Measurements from ENCODE around the gene FAM83E. TPM values are rescaled to one million over a fixed set of nuclear protein-coding genes. Genes with fewer than 3 reads are reported as not detected.
"Not testable (repeated sequence)": the region's sequence is repeated elsewhere in the genome, so short reads cannot be mapped to it uniquely, and the experiment has no call there.

Gene FAM83E
- 1 to 10 TPM; 5.5 to 9.1 TPM for total RNA-seq

- peaks cover 33 to 35% of the 10 kb centered on the region in 2 donors for H3K36me3 Mint-ChIP-seq
- DNase-seq (ENCODE audit: low spot score in 2 of 2) = no peak
- H3K27ac Mint-ChIP-seq = peak within 1 kb of the TSS; percentile 51 to 99
These were observed at the start of gene FAM83E for GRCh38 chr19:48614436-48615230. TSS of gene FAM83E (minus strand) at chr19:48615076. CDS start at chr19:48613372, 1,704 bp downstream.

GRCh38 chr19:48664476-48664875 lies 49.6 kb upstream of the FAM83E start:
- no peak overlapping the region for H3K27ac Mint-ChIP-seq
- ATAC-seq (no peak), DNase-seq (ENCODE audit: low spot score in 2 of 2) (no peak)
- H3K36me3 Mint-ChIP-seq = no peaks in the 10 kb centered on the region
- peaks cover 0 to 5% of the 10 kb centered on the region in 2 donors for H3K9me3 Mint-ChIP-seq

More at GRCh38 chr19:48614436-48615230, at the start of gene FAM83E:
- no peaks in the 10 kb centered on the region for H3K9me3 Mint-ChIP-seq
- no peak for ATAC-seq

- no peaks in the 10 kb centered on the region for H3K36me3 Mint-ChIP-seq
- ATAC-seq (no peak), DNase-seq (ENCODE audit: low spot score in 2 of 2) (no peak)
- peaks cover 0 to 1% of the 10 kb centered on the region in 2 donors for H3K9me3 Mint-ChIP-seq
- H3K27ac Mint-ChIP-seq = no peak overlapping the region
These were observed 48.8 kb upstream of the FAM83E start for GRCh38 chr19:48663667-48664066.

GRCh38 chr19:48661711-48662090 lies 46.8 kb upstream of the FAM83E start:
- no peak overlapping the region for H3K27ac Mint-ChIP-seq
- H3K36me3 Mint-ChIP-seq = no peaks in the 10 kb centered on the region
- no peak for ATAC-seq

GRCh38 chr19:48660852-48661710 lies 46.2 kb upstream of the FAM83E start:
- peak; percentile 95 to 96 for ATAC-seq
- no peaks in the 10 kb centered on the region for H3K36me3 Mint-ChIP-seq
- peak overlapping the region; percentile 86 to 88 for H3K27ac Mint-ChIP-seq
- no peaks in the 10 kb centered on the region for H3K9me3 Mint-ChIP-seq
- peak; percentile 77 to 80 for DNase-seq (ENCODE audit: low spot score in 2 of 2)

More at GRCh38 chr19:48661711-48662090, 46.8 kb upstream of the FAM83E start:
- no peak for DNase-seq (ENCODE audit: low spot score in 2 of 2)
- no peaks in the 10 kb centered on the region for H3K9me3 Mint-ChIP-seq

- no peak for ATAC-seq
- DNase-seq (ENCODE audit: low spot score in 2 of 2) = no peak
- no peak overlapping the region for H3K27ac Mint-ChIP-seq
- H3K36me3 Mint-ChIP-seq = no peaks in the 10 kb centered on the region
- no peaks in the 10 kb centered on the region for H3K9me3 Mint-ChIP-seq
These were observed 44.9 kb upstream of the FAM83E start for GRCh38 chr19:48659768-48660167.

DNA sequence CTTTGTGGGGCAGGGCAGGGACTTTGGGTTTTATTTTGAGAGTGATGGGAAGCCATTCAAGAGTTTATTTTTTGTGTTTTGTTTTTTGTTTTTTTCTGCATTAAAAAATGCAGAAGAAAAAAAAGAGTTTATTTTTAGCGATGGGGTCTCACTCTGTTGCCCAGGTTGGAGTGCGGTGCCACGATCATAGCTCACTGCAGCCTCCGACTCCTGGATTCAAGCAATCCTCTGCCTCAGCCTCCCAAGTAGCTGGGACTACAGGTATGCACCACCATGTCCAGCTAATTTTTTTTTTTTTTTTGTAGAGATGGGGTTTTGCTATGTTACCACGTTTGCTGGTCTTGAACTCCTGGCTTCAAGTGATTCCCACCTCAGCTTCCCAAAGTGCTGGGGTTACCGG lies 43.6 kb upstream of the FAM83E start:
- DNase-seq (ENCODE audit: low spot score in 2 of 2) (no peak), ATAC-seq (no peak)
- no peaks in the 10 kb centered on the region for H3K9me3 Mint-ChIP-seq
- H3K36me3 Mint-ChIP-seq = no peaks in the 10 kb centered on the region
- H3K27ac Mint-ChIP-seq = no peak overlapping the region

DNA sequence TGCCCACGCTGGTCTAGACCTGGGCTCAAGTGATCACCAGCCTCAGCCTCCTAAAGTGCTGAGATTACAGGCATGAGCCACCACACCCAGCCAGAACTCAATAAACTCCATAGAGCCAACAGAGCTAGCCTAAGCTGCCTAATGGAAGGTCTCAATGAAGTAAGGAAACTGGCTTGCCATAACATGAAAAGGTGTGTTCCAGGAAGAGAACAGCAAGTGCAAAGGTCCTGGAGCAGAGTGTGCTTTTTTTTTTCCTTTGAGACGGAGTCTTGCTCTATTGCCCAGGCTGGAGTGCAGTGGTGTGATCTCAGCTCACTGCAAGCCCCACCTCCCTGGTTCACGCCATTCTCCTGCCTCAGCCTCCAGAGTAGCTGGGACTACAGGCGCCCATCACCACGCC lies 43.0 kb upstream of the FAM83E start:
- H3K9me3 Mint-ChIP-seq; ATAC-seq; H3K36me3 Mint-ChIP-seq; DNase-seq (ENCODE audit: low spot score in 2 of 2): not testable (repeated sequence)
- H3K27ac Mint-ChIP-seq = peak overlapping the region in 1 of 2 donors; percentile 48

DNA sequence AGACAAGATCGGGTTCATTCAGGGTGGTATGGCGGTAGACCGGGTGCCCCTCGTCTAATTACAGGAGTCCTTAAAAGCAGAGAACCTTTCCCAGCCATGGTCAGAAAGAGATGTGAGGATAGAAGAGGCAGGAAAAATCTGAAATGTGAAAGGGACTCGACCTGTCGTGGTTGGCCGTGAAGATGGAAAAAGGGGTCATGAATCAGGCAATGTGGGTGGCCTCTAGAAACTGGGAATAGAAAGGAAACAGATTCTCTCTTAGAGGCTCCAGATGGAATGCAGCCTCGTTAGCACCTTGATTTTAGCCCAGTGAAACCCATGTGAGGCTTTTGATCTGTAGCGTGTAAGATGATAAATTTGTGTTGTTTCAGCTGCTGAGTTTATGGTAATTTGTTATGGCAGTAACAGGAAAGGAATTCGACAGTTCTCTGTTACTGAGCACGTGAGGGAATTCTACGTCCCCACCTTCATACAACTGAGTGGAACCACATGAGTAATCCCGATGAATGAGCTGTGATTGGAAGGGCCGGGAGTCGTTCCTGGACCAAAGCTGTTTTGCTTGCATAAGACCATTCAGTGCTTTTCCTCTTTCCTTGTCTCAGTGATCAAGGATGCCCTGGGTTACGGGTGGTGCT lies 42.1 kb upstream of the FAM83E start:
- Mint-ChIP-seq H3K36me3 (no peaks in the 10 kb centered on the region), H3K27ac (no peak overlapping the region), H3K9me3 (no peaks in the 10 kb centered on the region)
- DNase-seq (ENCODE audit: low spot score in 2 of 2) = no peak
- ATAC-seq = no peak

DNA sequence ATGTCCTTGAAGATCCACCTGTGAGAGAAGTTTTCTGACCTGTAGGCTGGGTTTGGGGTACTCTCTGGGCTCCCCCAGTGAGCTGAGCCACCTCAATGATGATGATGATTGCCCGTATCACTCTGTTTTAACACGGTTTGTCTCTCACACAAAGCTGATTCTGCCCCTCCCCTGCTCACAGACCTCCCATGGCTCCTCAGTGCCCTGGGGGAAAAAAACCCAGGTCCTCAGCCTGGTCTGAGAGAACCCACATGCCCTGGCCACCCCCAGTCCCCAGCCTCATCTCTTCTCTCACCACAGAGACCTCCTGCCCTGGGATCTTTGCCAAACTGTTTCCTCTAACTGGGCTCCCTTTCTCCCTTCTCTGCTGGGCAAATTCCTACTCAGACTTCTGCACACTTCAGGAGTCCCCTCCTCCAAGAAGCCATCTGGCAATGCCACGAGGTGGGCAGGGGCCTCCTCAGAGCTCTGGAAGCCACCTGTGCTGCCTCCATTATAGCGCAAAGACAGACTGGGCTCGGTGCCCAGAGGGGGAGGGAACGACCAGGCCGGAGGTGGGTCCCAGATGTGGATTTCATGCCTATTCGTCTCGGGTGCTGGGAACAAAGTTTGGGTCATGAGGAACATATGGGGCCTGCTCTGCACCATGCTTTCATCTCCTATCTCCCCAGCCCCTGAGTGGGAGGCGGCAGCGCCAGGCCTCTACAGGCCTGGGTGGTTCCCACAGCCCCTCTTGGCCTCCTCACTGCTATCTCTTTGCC lies 39.6 kb upstream of the FAM83E start:
- H3K9me3 Mint-ChIP-seq = no peaks in the 10 kb centered on the region
- no peak overlapping the region for H3K27ac Mint-ChIP-seq

DNA sequence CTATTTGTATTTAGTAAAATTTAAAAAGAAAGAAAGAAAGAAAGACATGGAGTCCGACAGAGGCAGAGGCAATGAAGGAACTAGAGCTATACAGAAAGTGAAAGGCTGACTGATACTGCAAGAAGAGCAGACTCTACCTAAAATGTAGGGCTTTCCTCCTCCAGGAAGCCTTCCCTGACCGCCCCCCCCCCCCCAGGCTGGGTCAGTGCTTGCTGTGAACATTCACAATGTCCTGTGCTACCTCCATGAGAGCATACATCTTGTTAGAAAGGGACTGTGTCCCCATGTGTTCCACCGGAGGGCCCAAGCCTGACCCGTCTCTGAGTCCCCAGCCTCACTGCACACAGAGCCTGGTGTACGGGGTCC lies 36.8 kb upstream of the FAM83E start:
- H3K27ac Mint-ChIP-seq = no peak overlapping the region
- no peaks in the 10 kb centered on the region for H3K36me3 Mint-ChIP-seq
- ATAC-seq (no peak), DNase-seq (ENCODE audit: low spot score in 2 of 2) (no peak)
- no peaks in the 10 kb centered on the region for H3K9me3 Mint-ChIP-seq

More for the DNA sequence above, 39.6 kb upstream of the FAM83E start:
- DNase-seq (ENCODE audit: low spot score in 2 of 2) (no peak), ATAC-seq (no peak)
- H3K36me3 Mint-ChIP-seq = no peaks in the 10 kb centered on the region

GRCh38 chr19:48650974-48651682 lies 36.3 kb upstream of the FAM83E start:
- ATAC-seq (no peak), DNase-seq (ENCODE audit: low spot score in 2 of 2) (no peak)
- Mint-ChIP-seq H3K36me3 (no peaks in the 10 kb centered on the region), H3K27ac (peak overlapping the region in 1 of 2 donors; percentile 56), H3K9me3 (no peaks in the 10 kb centered on the region)

DNA sequence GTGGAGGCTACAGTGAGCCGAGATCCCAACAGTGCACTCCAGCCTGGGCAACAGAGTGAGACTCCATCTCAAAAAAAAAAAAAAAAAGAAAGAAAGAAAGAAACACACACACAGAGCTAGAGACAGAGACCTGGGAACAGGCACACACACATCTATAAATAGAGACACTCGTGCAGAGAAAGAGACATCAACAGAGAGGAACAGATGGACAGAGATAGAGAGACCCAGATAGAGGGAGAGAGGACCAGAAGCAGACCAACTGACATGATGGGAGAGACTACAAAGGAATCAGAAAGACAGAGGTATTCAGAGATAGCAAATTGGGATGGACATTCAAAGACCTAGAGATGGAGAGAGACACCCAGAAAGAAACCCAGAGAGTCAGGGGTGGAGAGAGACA lies 33.3 kb upstream of the FAM83E start:
- no peaks in the 10 kb centered on the region for H3K9me3 Mint-ChIP-seq
- ATAC-seq (no peak), DNase-seq (ENCODE audit: low spot score in 2 of 2) (no peak)
- H3K36me3 Mint-ChIP-seq = no peaks in the 10 kb centered on the region
- peak overlapping the region; percentile 1 to 6 for H3K27ac Mint-ChIP-seq

DNA sequence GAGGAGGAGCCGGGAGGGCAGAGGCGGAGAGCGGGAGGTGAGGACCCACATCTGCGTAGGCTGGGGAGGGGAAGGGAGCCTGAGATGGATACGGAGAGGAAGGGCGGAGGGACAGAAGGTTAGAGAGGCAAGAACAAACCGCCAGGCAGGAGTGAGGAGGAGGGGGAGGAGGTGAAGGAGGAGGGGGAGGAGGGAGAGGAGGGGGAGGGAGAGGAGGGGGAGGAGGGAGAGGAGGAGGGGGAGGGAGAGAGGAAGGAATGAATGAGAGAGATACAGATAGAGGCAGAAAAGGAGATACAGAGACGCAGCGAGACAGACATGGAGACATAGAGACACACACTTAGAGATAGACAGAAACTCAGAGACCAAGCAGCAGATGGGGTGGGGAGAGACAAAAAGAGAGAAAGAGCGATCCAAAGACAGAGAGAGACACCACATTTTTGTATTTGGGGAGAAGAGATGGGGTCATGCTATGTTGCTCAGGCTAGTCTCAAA lies 31.9 kb upstream of the FAM83E start:
- DNase-seq (ENCODE audit: low spot score in 2 of 2) (no peak), ATAC-seq (no peak)
- Mint-ChIP-seq H3K9me3 (no peaks in the 10 kb centered on the region), H3K27ac (peak overlapping the region in 1 of 2 donors; percentile 80), H3K36me3 (no peaks in the 10 kb centered on the region)

- H3K36me3 Mint-ChIP-seq = no peaks in the 10 kb centered on the region
- peak; percentile 92 to 96 for DNase-seq (ENCODE audit: low spot score in 2 of 2)
- no peaks in the 10 kb centered on the region for H3K9me3 Mint-ChIP-seq
- peak; percentile 87 to 93 for ATAC-seq
- peak within 1 kb of the TSS; percentile 80 to 81 for H3K27ac Mint-ChIP-seq
These were observed 31.3 kb upstream of the FAM83E start, which contains the start of gene CA11 for GRCh38 chr19:48646001-48646721. TSS of gene CA11 (minus strand) at chr19:48646187. CDS start at chr19:48645632, 555 bp downstream.

Measured in activated naive CD4-positive, alpha-beta T cell treated with anti-CD3 and anti-CD28 coated beads, Interleukin-2, amount 50 U/mL, for 72 hours (primary cell).